ENCODE results near the gene ZNF827. TPM values are rescaled to one million over a fixed set of nuclear protein-coding genes. Genes with fewer than 3 reads are reported as not detected.
A peak's percentile ranks its signal among the peaks of the same experiment; 100 is the strongest.

ZNF827 gene
- total RNA-seq, 1 donor from 2014 or later, result 19.5 TPM

DNA sequence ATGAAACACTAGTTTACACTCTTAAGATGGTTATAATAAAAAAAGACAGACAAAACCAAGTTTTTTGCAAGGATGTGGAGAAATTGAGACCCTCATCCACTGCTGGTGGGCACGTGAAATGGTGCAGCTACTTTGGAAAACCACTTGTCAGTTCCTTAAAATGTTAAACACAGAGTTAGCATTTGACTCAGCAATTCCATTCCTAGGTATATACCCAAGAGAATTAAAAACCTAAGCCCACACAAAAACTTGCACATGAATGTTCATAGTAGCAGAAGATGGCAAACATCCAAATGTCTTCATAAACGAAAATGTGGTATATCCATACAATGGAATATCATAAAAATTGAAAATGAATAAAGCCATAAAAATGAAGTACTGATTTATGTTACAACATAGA, 75.4 kb downstream of the ZNF827 start:
- H3K9me3 ChIP-seq, result no peaks in the 10 kb centered on the region
- H3K36me3 ChIP-seq, result no peaks in the 10 kb centered on the region
- no peak for DNase-seq (ENCODE audit: low spot score in 2 of 2)
- peaks cover 0 to 7% of the 10 kb centered on the region in 2 donors for H3K4me1 ChIP-seq
- TF ChIP-seq CTCF (IDR thresholded peaks at IDR 0.05), result no peak
- no peak overlapping the region for H3K27ac ChIP-seq
- H3K4me3 ChIP-seq, result no peak overlapping the region
- no peaks in the 10 kb centered on the region for H3K27me3 ChIP-seq
- intact Hi-C loops (cut with DNase I), result no loop called here

DNA sequence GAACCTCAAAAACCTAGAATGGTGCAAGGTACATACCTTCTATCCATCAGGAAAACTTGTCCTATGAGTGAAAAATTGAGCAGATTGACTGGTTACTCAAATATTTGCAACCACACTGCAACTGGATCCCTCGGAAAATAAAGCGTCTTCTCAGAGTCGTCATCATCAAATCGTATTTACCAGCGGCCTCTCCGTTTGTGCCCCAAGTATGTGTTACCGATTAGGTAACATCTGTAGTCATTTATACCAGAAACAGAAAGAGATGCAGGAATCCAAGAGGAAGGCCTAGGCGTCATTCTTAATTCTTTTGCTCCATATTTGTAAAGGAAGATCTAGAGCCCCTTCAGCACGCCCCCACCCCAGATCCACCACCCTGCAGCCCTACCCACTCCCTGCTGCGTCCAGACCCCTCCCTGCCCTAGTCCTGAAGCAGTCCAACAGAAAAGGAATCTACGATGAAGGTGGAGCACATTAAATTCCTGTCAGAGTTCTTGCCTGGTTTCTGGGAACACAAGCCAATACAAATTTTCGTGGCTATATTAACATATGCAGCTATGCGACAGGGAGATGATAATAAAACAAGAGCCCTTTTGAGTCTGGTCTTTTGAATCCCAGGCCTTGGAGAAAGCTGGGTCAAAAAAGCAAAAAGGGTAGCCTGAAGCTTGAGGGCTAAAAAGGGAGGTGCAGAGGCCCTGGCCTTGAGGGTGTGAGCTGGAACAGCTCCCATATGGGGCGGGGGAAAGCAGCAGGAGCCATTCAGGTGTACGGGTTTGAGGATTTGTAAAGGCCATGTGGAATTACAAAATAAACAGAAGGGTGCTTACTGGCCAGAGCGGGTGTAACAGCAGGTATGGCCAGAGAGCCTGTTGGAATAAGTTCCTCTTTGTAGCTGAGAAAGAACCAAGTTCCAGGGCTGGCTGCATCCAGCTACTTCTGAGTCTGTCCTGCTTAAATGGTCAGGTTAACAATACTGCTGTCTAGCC, 77.0 kb downstream of the ZNF827 start:
- no peak for TF ChIP-seq CTCF (IDR thresholded peaks at IDR 0.05)
- DNase-seq (ENCODE audit: low spot score in 2 of 2), result no peak
- intact Hi-C loops (cut with DNase I), result no loop called here
- Histone ChIP-seq H3K4me1 (peaks cover 0 to 7% of the 10 kb centered on the region in 2 donors), H3K36me3 (no peaks in the 10 kb centered on the region), H3K27me3 (no peaks in the 10 kb centered on the region), H3K4me3 (peak overlapping the region in 1 of 2 donors; percentile 21), H3K9me3 (no peaks in the 10 kb centered on the region), H3K27ac (peak overlapping the region; percentile 59 to 61)

- peaks cover 0 to 7% of the 10 kb centered on the region in 2 donors for H3K4me1 ChIP-seq
- no peaks in the 10 kb centered on the region for H3K27me3 ChIP-seq
- DNase-seq (ENCODE audit: low spot score in 2 of 2), result no peak
- no peak overlapping the region for H3K4me3 ChIP-seq
- no peaks in the 10 kb centered on the region for H3K9me3 ChIP-seq
- H3K36me3 ChIP-seq, result no peaks in the 10 kb centered on the region
- H3K27ac ChIP-seq, result no peak overlapping the region
- intact Hi-C loops (cut with DNase I), result no loop called here
- no peak for TF ChIP-seq CTCF (IDR thresholded peaks at IDR 0.05)
Observed at GRCh38 chr4:145860897-145861296, 77.7 kb downstream of the ZNF827 start.

DNA sequence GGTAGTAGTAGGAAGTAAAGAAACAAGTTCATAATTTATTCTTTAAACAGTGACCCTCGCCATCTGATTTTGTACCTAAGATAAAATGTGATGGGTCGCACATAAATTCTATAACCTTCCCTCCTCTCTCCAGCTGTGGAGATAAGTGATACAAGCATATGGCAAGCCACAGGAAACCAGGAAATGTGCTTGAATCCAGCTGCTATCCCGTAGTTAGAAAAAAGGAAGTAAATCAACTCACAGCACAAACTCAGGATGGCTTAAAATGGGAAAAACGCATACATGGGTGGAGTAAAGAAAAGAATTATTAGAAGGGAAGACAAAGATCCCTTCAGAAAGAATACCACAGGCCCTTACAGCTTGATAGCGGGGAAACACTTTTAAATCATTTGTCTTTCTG, 78.2 kb downstream of the ZNF827 start:
- Histone ChIP-seq H3K27me3 (no peaks in the 10 kb centered on the region), H3K36me3 (no peaks in the 10 kb centered on the region), H3K4me3 (no peak overlapping the region), H3K9me3 (no peaks in the 10 kb centered on the region), H3K4me1 (peaks cover 0 to 7% of the 10 kb centered on the region in 2 donors), H3K27ac (no peak overlapping the region)
- no peak for TF ChIP-seq CTCF (IDR thresholded peaks at IDR 0.05)
- intact Hi-C loops (cut with DNase I), result no loop called here
- DNase-seq (ENCODE audit: low spot score in 2 of 2), result no peak

DNA sequence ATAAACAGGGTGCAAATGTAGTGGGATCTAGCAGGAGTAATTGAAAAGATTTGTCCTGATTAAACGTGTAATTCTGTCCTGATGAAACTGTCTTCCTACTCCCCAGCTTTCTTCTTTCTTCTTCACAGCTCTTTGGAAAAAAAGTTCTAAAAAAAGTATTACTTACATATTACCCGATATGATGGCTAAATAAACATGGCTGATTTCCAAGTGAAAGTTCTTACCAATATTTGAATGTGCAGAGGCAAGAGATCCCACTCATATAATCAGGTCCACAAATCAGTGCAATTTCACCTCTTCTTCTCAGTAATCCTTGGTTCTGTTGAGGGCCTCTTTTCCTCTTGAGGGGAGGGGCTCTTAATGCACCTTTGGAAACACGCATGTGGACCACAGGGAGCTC, 78.7 kb downstream of the ZNF827 start:
- no peak for TF ChIP-seq CTCF (IDR thresholded peaks at IDR 0.05)
- H3K27me3 ChIP-seq, result no peaks in the 10 kb centered on the region
- no peak overlapping the region for H3K27ac ChIP-seq
- H3K4me3 ChIP-seq, result no peak overlapping the region
- no peaks in the 10 kb centered on the region for H3K9me3 ChIP-seq
- H3K36me3 ChIP-seq, result no peaks in the 10 kb centered on the region
- DNase-seq (ENCODE audit: low spot score in 2 of 2), result no peak
- intact Hi-C loops (cut with DNase I), result no loop called here
- H3K4me1 ChIP-seq, result peaks cover 0 to 7% of the 10 kb centered on the region in 2 donors

All from ascending aorta (tissue), 2 donors.